ENCODE data around the gene RBM25.
"Not testable (repeated sequence)": the region's sequence is repeated elsewhere in the genome, so short reads cannot be mapped to it uniquely, and the experiment has no call there.

The RBM25 gene

DNA sequence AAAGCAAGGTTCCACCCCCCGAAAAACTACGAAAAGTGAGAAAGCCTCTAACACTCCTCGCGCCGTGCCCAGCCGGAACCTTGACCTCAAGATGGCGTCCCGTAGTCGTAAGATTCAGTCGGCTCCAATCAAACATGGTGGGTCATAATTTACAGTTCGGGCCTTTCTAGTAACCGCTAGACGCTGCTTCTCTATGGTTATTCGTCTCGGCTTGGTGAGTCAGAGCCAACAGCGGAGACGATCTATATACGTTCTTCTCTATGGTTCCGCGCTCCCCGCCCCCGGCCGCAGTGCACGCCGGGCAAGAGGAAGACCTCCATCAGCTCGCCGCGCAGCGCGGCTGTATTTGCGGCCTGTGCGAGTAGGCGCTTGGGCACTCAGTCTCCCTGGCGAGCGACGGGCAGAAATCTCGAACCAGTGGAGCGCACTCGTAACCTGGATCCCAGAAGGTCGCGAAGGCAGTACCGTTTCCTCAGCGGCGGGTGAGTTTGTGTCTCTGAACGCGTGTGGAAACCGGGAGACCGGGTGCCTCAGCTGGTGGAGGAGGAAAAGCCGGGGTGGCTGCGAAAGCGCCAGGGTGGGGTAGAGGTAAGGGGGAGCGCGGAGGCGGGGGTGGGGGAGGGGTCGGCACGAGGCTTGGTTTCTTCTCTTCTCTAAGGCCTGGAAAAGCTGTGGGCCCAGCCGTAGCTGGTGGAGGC, at the start of gene RBM25:
Gene RBM25 (plus strand): TSS at position 311 of the 698 bp plus-strand sequence. CDS start 13,108 bp downstream, outside the sequence.
- DNase-seq (ENCODE audit: insufficient read length, low spot score) (peak; percentile 90), FAIRE-seq (peak; percentile 99)

DNA sequence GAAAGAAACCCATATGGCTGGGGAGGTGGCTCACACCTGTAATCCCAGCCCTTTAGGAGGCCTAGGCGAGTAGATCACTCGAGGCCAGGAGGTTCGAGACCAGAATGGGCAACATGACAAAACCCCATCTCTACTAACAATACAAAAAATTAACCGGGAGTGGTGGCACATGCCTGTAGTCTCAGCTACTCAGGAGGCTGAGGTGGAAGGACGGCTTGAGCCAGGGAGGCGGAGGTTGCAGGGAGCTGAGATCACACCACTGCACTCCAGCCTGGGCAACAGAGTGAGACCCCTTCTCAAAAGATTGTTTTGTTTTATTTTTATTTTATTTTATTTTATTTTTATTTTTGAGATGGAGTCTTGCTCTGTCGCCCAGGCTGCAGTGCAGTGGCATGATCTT, 47.1 kb upstream of the RBM25 start:
- not testable (repeated sequence) for DNase-seq (ENCODE audit: insufficient read length, low spot score); FAIRE-seq

DNA sequence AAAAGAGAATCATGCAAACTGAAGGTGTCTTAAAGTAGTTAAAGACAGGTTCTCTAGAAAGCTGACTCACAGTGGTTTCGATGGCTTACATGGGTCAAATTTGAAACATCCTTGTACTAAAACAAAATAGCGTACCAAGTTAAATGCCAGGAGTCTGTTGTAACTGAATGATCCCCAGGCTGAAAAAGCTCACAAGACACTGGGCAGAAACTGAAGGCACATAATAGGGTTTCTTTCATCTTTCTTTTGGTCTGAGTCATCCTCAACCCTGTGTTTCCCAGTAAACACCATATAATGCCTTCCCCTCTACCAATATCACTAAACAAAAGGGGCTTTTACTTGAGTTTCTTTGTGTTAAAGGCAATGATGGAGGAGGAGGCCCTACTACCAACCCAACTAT, 44.2 kb upstream of the RBM25 start:
- FAIRE-seq (no peak), DNase-seq (ENCODE audit: insufficient read length, low spot score) (peak; percentile 22)

DNA sequence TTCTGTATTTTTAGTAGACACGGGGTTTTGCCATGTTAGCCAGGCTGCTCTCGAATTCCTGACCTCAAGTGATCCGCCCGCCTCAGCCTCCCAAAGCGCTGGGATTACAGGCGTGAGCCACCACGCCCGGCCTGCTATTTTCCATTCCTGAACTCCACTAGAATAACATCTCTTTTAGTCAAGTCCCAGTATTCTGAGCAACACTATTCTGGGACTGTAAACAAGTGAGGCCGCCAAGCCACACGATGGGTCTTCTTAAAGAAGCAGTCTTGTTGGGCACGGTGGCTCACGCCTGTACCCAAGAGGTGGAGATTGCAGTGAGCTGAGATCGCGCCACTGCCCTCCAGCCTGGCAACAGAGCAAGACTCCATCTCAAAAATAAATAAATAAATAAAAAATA, 42.8 kb upstream of the RBM25 start:
- DNase-seq (ENCODE audit: insufficient read length, low spot score); FAIRE-seq: not testable (repeated sequence)

DNA sequence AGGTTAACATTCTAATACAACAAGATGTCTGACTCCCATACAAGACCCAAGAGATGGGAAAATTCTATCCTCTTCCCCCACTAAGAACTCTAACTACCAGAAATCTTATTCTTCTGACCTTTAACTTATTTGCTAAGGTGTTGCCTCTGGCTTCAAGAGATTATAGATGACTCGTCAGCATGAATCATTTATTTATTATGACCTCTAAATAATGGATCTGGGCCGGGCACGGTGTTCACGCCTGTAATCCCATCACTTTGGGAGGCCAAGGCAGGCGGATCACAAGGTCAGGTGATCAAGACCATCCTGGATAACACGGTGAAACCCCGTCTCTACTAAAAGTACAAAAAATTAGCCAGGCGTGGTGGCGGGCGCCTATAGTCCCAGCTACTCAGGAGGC, 42.3 kb upstream of the RBM25 start:
- not testable (repeated sequence) for DNase-seq (ENCODE audit: insufficient read length, low spot score); FAIRE-seq

DNA sequence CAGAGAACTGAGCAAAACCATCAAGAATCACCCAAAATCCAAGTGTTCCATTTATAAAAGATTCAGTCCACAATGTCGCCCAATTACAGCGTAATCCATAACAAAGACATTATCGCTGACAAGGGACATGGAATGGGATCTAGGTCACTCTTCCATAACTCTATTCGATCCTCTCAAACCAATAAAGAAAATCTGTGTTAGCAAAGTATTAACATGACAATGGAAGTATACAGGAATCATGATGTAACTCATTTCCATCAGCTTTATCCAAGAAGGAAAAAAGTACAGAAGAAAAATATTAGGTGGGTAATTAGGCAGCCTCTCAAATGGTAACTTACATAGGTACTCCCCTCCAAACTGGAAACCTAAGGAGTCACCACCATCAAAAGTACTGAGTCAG, 36.3 kb upstream of the RBM25 start:
- DNase-seq (ENCODE audit: insufficient read length, low spot score) (no peak), FAIRE-seq (no peak)

DNA sequence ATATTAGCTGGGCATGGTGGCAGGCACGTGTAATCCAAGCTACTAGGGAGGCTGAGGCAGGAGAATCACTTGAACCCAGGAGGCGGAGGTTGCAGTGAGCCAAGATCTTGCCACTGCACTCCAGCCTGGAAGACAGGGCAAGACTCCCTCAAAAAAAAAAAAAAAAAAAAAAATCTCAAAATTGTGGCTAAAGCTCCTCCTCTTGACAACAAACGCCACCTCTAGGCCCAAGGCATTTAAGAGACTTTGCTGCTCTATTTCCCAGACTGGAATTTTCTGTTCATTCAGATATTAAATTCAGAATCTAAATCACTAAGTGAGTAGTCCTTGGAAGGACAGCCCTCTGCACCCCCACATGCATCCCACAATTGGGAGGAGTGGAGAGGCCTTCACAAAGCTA, 32.8 kb upstream of the RBM25 start:
- no peak for FAIRE-seq
- DNase-seq (ENCODE audit: insufficient read length, low spot score), result no peak

DNA sequence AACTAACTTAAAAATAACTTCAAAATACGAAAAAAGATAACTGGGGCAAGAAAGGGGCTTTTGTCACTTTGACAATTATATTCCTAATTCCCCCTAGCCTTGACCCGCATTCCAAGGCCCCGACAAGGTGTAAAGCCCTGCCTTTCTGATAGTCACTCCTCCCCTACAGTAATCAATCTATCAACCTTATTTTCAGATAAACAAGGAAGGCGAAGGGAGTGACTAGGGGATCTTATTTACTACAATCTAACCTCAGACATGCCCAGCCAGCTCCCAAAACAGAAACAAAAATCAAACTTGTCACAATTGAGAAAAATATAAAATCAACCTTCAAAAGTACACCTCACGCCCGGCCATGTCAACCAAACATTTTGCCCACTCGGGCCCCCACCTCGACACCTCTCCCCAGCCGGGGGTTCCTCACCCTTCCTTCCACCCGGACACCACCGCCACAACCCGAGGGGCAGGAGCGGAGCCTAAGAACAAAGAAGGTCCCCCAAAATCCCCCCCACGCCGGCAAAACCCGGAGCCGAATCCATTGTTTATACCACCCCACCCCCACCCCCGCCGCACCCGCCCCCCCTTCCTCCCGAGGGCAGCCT, 32.0 kb upstream of the RBM25 start:
- FAIRE-seq (no peak), DNase-seq (ENCODE audit: insufficient read length, low spot score) (no peak)

DNA sequence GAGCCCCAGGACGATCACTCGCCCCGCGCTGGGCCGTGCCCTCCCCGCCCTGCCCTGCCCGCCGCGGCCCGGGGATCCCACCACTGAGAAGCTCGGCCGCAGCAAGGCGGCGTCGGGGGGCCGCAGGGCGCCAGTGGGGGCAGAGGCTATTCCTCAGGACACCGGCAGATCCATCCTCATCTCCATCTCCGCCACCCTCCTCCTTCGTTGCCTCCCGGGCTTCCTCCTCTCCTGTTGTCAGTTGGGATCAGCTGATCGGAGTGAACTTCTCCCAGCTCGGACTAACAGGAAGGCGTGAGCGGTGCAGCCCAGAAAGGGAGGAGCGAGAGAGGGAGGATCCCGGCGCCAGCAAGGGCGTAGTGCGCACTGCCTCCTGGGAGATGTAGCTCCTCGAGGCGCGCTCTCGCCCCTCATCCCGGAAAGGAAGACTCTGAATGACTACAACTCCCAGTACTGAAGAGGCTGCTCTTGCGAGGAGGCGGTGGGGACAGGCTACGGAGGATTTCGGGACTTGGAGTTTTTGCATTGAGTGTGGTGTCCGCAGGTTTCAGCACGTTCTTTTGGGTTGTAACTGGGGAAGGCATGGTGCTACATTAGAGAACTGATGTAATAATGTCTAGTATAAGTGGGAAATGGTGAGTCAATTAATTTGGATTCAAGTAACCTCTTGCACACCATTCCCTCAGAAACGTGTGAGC, 31.3 kb upstream of the RBM25 start, which contains the start of gene ZFYVE1:
Gene ZFYVE1 (minus strand): TSS at position 262 of the 698 bp plus-strand sequence. CDS start 2,598 bp downstream, outside the sequence.
- FAIRE-seq, result peak; percentile 99
- DNase-seq (ENCODE audit: insufficient read length, low spot score), result peak; percentile 93

DNA sequence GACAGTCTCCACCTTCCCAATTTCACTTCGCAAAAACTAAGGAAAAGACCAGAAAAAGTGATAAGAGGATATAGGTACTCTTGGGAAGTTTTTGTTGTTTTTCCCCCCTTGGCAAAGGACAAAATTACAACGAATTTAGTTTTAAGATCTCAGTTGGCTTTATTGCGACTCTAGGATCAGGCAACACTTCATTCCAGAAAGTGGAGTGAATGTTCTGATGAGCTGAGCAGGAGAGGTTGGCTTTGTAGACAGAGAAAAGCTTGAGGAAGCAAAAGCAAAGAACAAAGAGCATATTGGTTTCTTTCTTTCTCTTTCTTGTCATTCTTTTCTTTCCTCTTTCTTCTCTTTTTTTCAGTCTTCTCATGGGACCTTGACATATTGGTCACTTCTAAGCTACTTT, 30.8 kb upstream of the RBM25 start:
- DNase-seq (ENCODE audit: insufficient read length, low spot score) (no peak), FAIRE-seq (no peak)

DNA sequence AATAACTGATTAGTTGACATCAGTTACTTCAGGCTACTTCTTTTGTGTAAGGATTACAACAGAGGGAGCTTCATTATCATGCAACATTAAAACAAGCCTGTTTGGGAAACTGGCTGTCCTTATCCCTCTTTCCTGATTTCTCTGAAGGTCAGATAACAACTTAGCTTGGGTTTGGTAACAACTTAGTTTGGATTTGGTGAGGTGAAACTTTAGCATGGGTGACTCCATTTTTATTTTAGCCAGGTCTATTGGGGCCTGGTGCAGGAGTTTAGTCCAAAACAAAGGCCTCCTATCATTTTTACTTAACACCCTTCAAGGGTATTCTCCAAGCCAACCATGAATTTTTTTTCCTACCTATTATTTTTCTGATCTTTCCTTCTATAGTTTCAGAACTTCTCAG, 30.4 kb upstream of the RBM25 start:
- no peak for FAIRE-seq
- no peak for DNase-seq (ENCODE audit: insufficient read length, low spot score)

DNA sequence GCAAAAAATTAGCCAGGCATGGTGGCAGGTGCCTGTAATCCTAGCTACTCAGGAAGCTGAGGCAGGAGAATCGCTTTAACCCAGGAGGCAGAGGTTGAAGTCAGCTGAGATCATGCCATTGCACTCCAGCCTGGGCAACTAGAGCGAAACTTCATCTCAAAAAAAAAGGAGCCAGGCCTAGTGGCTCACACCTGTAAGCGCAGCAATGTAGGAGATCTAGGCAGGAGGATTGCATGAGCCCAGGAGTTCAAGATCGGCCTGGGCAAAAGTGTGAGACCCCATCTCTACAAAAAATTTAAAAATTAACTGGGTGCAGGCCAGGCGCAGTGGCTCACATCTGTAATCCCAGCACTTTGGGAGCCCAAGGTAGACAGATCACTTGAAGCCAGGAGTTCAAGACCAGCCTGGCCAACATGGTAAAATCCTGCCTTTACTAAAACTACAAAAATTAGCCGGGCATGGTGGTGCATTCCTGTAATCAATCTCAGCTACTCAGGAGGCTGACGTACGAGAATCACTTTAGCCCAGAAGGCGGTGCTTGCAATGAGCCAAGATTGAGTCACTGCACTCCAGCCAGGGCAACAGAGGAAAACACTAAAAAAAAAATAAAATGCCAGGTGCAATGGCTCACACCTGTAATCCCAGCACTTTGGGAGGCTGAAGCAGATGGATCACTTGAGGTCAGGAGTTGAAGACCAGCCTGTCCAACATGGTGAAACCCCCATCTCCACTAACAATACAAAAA, 21.5 kb upstream of the RBM25 start:
- not testable (repeated sequence) for FAIRE-seq

DNA sequence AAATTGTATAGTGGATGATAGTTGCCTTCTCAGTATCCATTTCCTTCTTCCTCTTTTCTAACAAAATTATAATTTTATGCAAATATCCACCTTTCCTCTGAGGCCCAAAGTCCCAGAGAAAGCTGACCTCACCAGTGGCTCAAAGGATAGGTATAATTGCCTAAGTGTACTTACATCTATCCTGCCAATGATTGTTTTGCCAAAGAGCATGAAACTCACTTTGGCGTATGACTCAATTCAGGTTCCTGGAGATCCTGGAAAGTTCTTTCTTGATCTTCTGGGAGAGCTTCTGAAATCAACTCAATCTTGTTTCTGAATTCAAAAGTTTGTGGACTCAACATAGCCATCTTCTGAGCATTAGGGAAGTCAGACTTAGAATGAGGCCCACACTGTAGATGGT, 10.5 kb upstream of the RBM25 start:
- FAIRE-seq, result no peak
- no peak for DNase-seq (ENCODE audit: insufficient read length, low spot score)

More for the DNA sequence above, 21.5 kb upstream of the RBM25 start:
- not testable (repeated sequence) for DNase-seq (ENCODE audit: insufficient read length, low spot score)

DNA sequence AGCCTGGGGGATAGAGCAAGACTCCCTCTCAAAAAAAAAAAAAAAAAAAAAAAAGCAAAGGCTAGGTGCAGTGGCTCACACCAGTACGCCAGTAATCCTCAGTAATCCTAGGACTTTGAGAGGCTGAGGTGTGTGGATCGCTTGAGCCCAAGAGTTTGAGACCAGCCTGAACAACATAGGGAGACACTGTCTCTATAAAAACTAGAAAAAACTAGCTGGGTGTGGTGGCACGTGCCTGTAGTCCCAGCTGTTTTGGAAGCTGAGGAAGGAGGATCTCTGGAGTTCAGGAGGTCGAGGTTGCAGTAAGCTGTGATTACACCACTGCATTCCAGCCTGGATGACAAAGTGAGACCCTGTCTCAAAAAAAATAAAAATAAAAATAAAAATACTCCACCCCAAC, 8.9 kb upstream of the RBM25 start:
- no peak for DNase-seq (ENCODE audit: insufficient read length, low spot score)
- no peak for FAIRE-seq

DNA sequence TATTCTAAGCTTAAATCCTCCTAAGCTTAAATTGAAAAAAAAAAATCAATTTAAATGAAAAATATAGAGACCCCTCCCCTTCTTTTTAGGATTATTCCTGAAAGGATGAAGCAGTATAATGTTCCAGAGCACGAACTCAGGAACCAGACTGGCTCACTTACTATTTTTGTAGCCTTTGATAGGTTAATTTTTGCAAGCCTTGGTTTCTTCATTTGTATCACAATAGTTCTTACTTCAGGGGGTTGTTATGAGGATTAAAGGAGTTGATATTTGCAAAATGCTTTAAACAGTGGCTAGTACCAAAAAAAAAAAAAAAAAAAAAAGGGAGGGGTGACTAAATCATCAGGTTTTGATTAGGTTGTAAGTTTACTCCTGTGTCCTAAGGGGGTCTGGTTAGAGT, 3.1 kb upstream of the RBM25 start:
- DNase-seq (ENCODE audit: insufficient read length, low spot score), result no peak
- no peak for FAIRE-seq

DNA sequence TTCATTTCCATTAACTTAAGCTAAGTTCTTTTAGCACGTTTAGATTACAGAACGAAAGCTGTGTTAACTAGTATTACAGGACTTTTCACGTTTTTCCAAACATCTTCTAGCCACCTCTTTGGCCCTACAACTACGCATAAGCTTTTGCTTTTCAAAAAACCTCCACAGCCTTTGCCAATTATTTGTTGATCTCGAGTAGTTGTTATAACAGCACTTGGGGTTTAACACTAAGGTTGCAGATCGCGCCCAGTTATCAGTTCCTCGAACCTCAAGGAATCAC, 450 bp upstream of the RBM25 start:
- DNase-seq (ENCODE audit: insufficient read length, low spot score), result no peak
- no peak for FAIRE-seq

DNA sequence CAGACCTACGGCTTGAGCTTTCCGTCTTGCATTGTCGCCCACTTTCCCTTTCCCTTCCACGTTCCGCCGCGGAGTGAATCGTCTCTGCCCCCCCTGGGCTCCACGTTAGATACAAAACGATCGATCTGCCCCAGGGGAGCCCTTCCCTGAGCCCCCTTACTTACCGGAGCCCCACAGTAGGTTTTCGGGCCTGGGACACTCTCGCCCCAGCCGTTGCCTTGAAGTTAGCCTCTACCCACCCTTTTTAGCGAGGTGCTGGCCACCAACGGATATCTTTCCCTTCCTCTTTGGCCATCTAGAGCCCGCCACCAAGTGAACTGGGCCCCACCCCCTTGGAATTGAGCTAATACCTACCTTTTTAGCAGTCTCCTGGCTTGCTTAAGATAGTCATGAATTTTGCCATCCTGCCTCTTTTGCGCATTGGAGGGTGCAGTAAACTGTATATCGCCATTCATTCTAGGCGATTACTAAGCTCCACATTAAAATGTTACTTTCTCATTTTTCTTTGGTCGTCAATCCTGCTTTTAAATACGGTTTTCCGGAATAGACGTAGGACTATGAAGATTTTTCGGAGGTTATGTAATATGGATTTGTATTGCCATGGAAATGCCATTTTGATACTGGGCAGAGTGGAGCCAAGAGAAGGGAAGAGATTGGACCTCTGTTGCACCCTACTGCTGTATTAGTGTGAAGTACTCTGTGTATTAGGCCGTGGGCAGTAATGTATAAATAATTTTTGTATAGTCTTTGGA, 764 bp downstream of the RBM25 start:
- FAIRE-seq (peak; percentile 73), DNase-seq (ENCODE audit: insufficient read length, low spot score) (peak; percentile 33)

DNA sequence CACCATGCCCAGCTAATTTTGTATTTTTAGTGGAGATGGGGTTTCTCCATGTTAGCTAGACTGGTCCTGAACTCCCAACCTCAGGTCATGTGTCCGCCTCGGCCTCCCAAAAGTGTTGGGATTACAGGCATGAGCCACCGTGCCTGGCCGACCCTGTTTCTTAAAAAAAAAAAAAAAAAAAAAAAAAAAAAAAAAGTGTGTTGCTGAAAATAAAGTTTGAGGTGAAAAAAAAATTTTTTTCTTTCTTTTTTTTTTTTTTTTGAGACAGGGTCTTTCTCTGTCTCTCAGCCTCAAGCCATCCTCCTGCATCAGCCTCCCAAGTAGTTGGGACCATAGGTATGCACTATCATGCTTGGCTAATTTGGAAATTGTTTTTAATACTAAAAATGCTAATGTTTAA, 11.3 kb downstream of the RBM25 start:
- DNase-seq (ENCODE audit: insufficient read length, low spot score) (no peak), FAIRE-seq (no peak)

DNA sequence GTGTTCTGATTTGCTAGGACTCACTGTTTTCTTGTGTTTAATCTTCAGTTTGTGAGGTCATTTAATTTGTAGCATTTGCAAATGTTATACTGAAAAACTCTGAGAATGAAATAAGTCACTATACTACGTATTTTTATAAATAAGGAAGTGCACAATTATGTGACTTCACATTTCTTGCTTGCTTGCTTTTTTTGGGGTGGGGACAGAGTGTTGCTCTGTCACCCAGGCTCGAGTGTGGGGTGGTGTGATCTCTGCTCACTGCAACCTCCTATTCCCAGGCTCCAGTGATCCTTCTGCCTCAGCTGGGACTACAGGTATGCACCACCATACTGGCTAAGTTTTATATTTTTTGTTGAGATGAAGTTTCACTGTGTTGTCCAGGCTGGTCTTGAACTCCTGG, 32.7 kb downstream of the RBM25 start:
- DNase-seq (ENCODE audit: insufficient read length, low spot score) (no peak), FAIRE-seq (no peak)

DNA sequence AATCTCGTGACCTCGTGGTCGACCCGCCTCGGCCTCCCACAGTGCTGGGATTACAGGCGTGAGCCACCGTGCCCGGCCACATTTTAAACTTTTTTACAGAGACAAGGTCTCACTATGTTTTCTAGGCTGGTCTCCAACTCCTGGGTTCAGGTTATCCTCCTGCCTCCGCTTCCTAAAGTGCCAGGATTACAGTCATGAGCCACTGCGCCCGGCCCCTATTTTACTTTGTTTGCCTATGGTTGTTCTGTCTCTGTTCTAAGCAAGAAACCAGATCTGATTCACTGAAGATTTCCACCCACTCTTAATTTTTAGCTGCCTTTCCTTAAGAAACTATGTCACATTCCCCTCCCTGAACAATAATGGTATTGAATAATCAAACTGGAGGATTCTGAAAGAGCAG, 39.1 kb downstream of the RBM25 start:
- FAIRE-seq, result no peak
- no peak for DNase-seq (ENCODE audit: insufficient read length, low spot score)

DNA sequence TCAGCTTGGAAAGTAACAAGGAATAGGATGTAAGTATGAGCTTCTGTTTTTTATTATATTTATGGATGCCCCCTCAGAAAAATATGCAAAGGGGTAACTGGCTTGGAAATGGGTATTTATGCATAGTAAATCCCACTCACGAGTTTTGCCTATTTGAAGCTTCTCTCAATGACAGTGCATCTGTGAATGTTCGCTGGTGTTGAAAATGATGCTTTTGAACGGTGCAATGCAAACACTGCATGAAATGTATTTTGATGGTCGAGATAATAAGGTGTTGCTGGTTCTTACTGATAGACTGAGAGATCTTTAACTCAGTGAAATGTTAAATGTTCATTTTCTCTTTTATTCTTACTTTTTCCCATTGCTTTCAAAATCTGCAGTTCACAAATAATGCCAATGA, 42.0 kb downstream of the RBM25 start:
- FAIRE-seq, result no peak
- no peak for DNase-seq (ENCODE audit: insufficient read length, low spot score)

Data from GM19239 (cell line).